C4-2B (cell line): Measurements from ENCODE around the gene LRRC8C.

Experiments
- H3K27ac ChIP-seq: fragments of 450-650 bp; 2 replicates; pipeline ENCODE4 v1.5.1; 2017
- CTCF ChIP-seq: fragments of 450-650 bp; conservative IDR thresholded peaks from 2 replicates; pipeline ENCODE4 v1.5.1; 2017; ENCODE audit warnings: mild to moderate bottlenecking
- ZFX ChIP-seq: fragments of 450-650 bp; IDR thresholded peaks from 2 replicates; pipeline ENCODE4 v1.6.1; 2017

LRRC8C gene

GRCh38 chr1:89719502-89720306 is 86.8 kb downstream of the LRRC8C start:
- H3K27ac ChIP-seq, result no peak overlapping the region
- TF ChIP-seq CTCF (no peak), ZFX (no peak)

GRCh38 chr1:89720839-89721238 is 87.9 kb downstream of the LRRC8C start:
- no peak overlapping the region for H3K27ac ChIP-seq
- TF ChIP-seq CTCF, result no peak
- TF ChIP-seq ZFX, result no peak

GRCh38 chr1:89721351-89721750 is 88.4 kb downstream of the LRRC8C start:
- H3K27ac ChIP-seq, result no peak overlapping the region
- TF ChIP-seq ZFX (no peak), CTCF (no peak)

GRCh38 chr1:89723144-89723543 is 90.2 kb downstream of the LRRC8C start:
- no peak overlapping the region for H3K27ac ChIP-seq
- TF ChIP-seq ZFX, result no peak
- no peak for TF ChIP-seq CTCF

- TF ChIP-seq CTCF (no peak), ZFX (no peak)
- H3K27ac ChIP-seq, result no peak overlapping the region
Measured at GRCh38 chr1:89723863-89724262, 90.9 kb downstream of the LRRC8C start.

- TF ChIP-seq CTCF (no peak), ZFX (no peak)
- H3K27ac ChIP-seq, result no peak overlapping the region
Measured at GRCh38 chr1:89724369-89725010, 91.6 kb downstream of the LRRC8C start.

- no peak overlapping the region for H3K27ac ChIP-seq
- TF ChIP-seq CTCF (no peak), ZFX (no peak)
Measured at GRCh38 chr1:89725011-89725370, 92.1 kb downstream of the LRRC8C start.
